ENCODE data around the gene RNF40. TPM values are rescaled to one million over a fixed set of nuclear protein-coding genes. Genes with fewer than 3 reads are reported as not detected.

The RNF40 gene
- total and polyA plus RNA-seq, 2 of the 8 experiments (the other 6 are each of a cell fraction or from before 2014, with no cell fraction given), result 38.5 to 68.7 TPM

DNA sequence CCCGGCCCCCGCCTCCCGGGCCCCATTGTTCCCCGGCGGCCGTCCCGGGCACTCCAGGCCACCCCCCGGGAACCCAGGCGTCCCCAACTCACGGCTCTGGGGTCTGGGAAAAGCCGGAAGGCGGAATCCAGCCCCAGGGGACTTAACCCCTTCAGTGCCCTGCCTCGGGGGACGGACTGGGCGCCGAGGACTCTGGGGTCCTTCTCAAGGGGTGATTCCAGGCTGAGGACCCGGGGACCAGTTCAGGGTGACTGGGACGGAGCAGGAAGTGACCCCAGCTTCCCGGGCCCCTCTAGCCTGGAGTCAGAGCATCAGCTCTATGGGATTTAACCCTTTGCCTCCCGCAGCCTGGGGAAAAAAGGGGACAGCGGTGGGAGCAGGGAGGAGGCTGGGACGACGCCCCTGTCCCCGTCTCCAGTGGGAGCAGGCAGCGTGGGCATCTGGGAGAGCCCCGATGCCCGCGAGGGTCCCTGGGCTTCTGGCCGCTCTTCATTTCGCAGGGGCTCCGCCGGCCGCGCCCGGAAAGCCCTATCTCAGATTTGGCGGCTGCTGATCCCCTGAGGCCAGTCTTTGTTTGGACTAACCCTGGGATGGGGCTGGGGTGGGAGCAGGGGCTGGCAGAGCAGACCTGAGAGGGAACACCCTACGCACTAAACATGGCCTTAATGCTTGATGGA, 25.0 kb downstream of the RNF40 start, which contains the start of gene ZNF629:
Gene ZNF629, minus strand, starts transcription at position 270 of the 677 bp plus-strand sequence. CDS start 2,723 bp downstream, outside the sequence.
- DNase-seq (ENCODE audit: low read depth in 1 of 2, low spot score in 2 of 2) (peak in 1 of 2 experiments; percentile 87), FAIRE-seq (no peak)
- 6% methylated on average over 23 of the region's 37 CpGs; no CpG with 5 or more reads in 1 of the 2 experiments for WGBS, 2 experiments (ENCODE audit: extremely low coverage in 1 of 2, insufficient coverage in 1 of 2, insufficient read length in 1 of 2, insufficient replicate concordance in 2 of 2, low coverage in 1 of 2, low lambda C conversion rate in 2 of 2, missing lambda C conversion rate in 1 of 2)
- no peak within 1 kb of the TSS for H3K14ac ChIP-seq (ENCODE audit: insufficient read length)
- H3K4me3 ChIP-seq (ENCODE audit: extremely low read depth in 1 of 4, insufficient read depth in 2 of 4, low read depth in 3 of 4, low read length in 4 of 4), result peak within 1 kb of the TSS; percentile 70 to 99 (median 93)
- peaks cover 0 to 17% of the 10 kb centered on the region in 2 experiments; a peak in 2 of 4 replicates for H3K79me2 ChIP-seq (ENCODE audit: control insufficient read depth in 1 of 2, insufficient read depth in 2 of 2, low read length in 2 of 2)
- peak within 1 kb of the TSS; percentile 17; the same call in 1 of the 2 replicates for H2AK5ac ChIP-seq (ENCODE audit: low read depth, low read length)
- peak within 1 kb of the TSS; percentile 83 for H3K18ac ChIP-seq (ENCODE audit: extremely low read depth, low read length)
- no peak within 1 kb of the TSS for H3K23ac ChIP-seq (ENCODE audit: insufficient read length)
- H3K9ac ChIP-seq (replicated peaks in 1 of 4; ENCODE audit: extremely low read depth in 1 of 4, low read depth in 3 of 4, low read length in 3 of 4), result peak within 1 kb of the TSS; percentile 77 to 87 (median 82)
- peak within 1 kb of the TSS; percentile 81 for H4K5ac ChIP-seq (ENCODE audit: insufficient read length, low read depth, low read length)
- H3K4me2 ChIP-seq (ENCODE audit: insufficient read depth in 1 of 2, low read depth in 2 of 2, low read length in 2 of 2), result peak within 1 kb of the TSS; percentile 94
- ChIA-PET POLR2A (ENCODE audit: partially characterized antibody) (interaction anchor here (0.6 to 2.8 kb wide), 11 partner anchors 9 to 114 kb away, joined by 3 to 40 read pairs (median 3); no protein-coding TSS in a partner anchor), CTCF (ENCODE audit: partially characterized antibody) (interaction anchor here (0.6 to 1.5 kb wide), 5 partner anchors 9 to 109 kb away, joined by 3 to 8 read pairs (median 3); no protein-coding TSS in a partner anchor)
- 0 out of 2 replicates have a peak within 1 kb of the TSS, but pooled peaks have one; percentile 27 for H2BK12ac ChIP-seq (ENCODE audit: low read depth, low read length)
- peak within 1 kb of the TSS; percentile 71 for H2BK5ac ChIP-seq (ENCODE audit: low read depth, low read length)
- H3K27ac ChIP-seq (ENCODE audit: low read depth, low read length), result peak within 1 kb of the TSS; percentile 79
- H4K8ac ChIP-seq (ENCODE audit: extremely low read depth, insufficient read depth, low read length), result peak within 1 kb of the TSS; percentile 97
- peak within 1 kb of the TSS; percentile 92; the same call in 1 of the 2 replicates for H2BK15ac ChIP-seq (ENCODE audit: low read length)
- H3K4ac ChIP-seq (replicated peaks; ENCODE audit: insufficient read length, low read depth, low read length), result peak within 1 kb of the TSS; percentile 23
- H4K20me1 ChIP-seq (replicated peaks in 1 of 2; ENCODE audit: control insufficient read depth in 1 of 2, insufficient read depth in 2 of 2, low read length in 2 of 2), result no peaks in the 10 kb centered on the region
- H3K56ac ChIP-seq (replicated peaks; ENCODE audit: insufficient read length, low read depth, low read length), result peak within 1 kb of the TSS; percentile 86
- peak within 1 kb of the TSS; percentile 61; the same call in 1 of the 2 replicates for H2AFZ ChIP-seq (ENCODE audit: low read length)
- H3K36me3 ChIP-seq (ENCODE audit: control insufficient read depth in 2 of 4, insufficient read depth in 4 of 4, low read length in 3 of 4), result peaks cover 11 to 19% (median 15%) of the 10 kb centered on the region in 4 experiments; a peak in 6 of 8 replicates
- no peaks in the 10 kb centered on the region for H3K9me3 ChIP-seq (ENCODE audit: insufficient read depth in 2 of 2, low read depth in 1 of 2, low read length in 1 of 2)
- no peak within 1 kb of the TSS for H2BK120ac ChIP-seq (replicated peaks; ENCODE audit: low read depth, low read length)
- H4K91ac ChIP-seq (replicated peaks; ENCODE audit: insufficient read length, low read length), result peak within 1 kb of the TSS; percentile 84
- peaks cover 0 to 8% (median 0%) of the 10 kb centered on the region in 4 experiments; a peak in 2 of 7 replicates for H3K4me1 ChIP-seq (replicated peaks in 1 of 4; ENCODE audit: control insufficient read depth in 3 of 4, insufficient read depth in 4 of 4, low read length in 3 of 4)
- peaks cover 9% of the 10 kb centered on the region for H3K79me1 ChIP-seq (ENCODE audit: low read depth, low read length)
- H3K23me2 ChIP-seq (ENCODE audit: low read depth, low read length), result peaks cover 9% of the 10 kb centered on the region; the same call in 1 of the 2 replicates
- no peaks in the 10 kb centered on the region; a peak in 1 of 7 replicates for H3K27me3 ChIP-seq (replicated peaks in 1 of 4; ENCODE audit: control insufficient read depth in 3 of 4, extremely low read depth in 1 of 4, insufficient read depth in 3 of 4, low read length in 3 of 4)
- H2BK20ac ChIP-seq (ENCODE audit: low read length), result no peak within 1 kb of the TSS
- TF ChIP-seq POU5F1 (IDR thresholded peaks at IDR 0.05; ENCODE audit: low read depth, low read length) (no peak), SIN3A (conservative IDR thresholded peaks at IDR 0.05 in 1 of 2, IDR thresholded peaks at IDR 0.05 in 1 of 2; ENCODE audit: low read depth in 1 of 2, low read length in 2 of 2) (peak; percentile 80 to 81; a peak in 2 of 4 replicates), YY1 (IDR thresholded peaks at IDR 0.05; ENCODE audit: low read depth, low read length) (no peak), HDAC6 (IDR thresholded peaks at IDR 0.05; ENCODE audit: low read depth, low read length) (no peak), POLR2AphosphoS5 (IDR thresholded peaks at IDR 0.05; ENCODE audit: low read depth, low read length) (peak; percentile 65; the same call in 1 of the 2 replicates), BACH1 (IDR thresholded peaks at IDR 0.05; ENCODE audit: low read length) (peak; percentile 26; the same call in 1 of the 2 replicates), EGR1 (IDR thresholded peaks at IDR 0.05; ENCODE audit: borderline replicate concordance, low read depth, low read length) (peak; percentile 71), SP4 (IDR thresholded peaks at IDR 0.05; ENCODE audit: low read length) (no peak), GABPA (IDR thresholded peaks at IDR 0.05; ENCODE audit: borderline replicate concordance, insufficient read depth, low read length) (peak; percentile 87; the same call in 1 of the 2 replicates), KDM1A (IDR thresholded peaks at IDR 0.05; ENCODE audit: borderline replicate concordance, low read length) (no peak), SP2 (IDR thresholded peaks at IDR 0.05; ENCODE audit: low read length) (peak; percentile 95), POLR2A (IDR thresholded peaks at IDR 0.05; ENCODE audit: control extremely low read depth in 1 of 2, low read depth in 2 of 2, low read length in 2 of 2) (peak in 1 of 2 experiments; percentile 59; a peak in 2 of 3 replicates)

Data from H1 (cell line).